Measurements from ENCODE around the gene MAP1LC3B.
A peak's percentile ranks its signal among the peaks of the same experiment; 100 is the strongest.

MAP1LC3B gene

GRCh38 chr16:87443964-87444363 lies 51.8 kb downstream of the MAP1LC3B start:
- H2AK5ac ChIP-seq (ENCODE audit: low read length, severe bottlenecking) = no peak overlapping the region
- H2BK12ac ChIP-seq (ENCODE audit: low read length in 2 of 2) = no peak overlapping the region
- no peak overlapping the region for H3K9ac ChIP-seq (ENCODE audit: low read length)

DNA sequence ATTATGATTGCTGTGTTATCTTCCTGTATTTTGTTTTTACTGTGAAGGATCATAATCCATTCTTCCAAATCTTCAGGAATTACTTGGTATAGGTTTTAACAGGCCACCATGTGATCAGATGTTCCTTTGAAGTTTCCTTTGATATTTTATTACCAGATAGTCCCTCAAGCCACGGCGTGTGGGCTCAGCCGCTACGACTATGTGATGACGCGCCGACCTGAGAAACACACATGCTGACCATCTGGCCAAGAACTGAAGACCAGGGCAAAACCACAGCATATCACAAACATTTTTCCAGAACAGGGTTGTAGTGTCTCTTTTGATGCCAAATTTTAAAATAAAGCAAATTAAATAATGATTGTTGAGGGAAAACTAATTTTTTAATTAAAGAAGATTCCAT lies 53.4 kb downstream of the MAP1LC3B start:
- H3K4me1 ChIP-seq (ENCODE audit: control insufficient read depth, insufficient read depth, low read depth, low read length) = peaks cover 6% of the 10 kb centered on the region
- H3K4me3 ChIP-seq (ENCODE audit: insufficient read depth in 1 of 2, low read depth in 1 of 2, low read length in 2 of 2) = no peak overlapping the region
- H3K27me3 ChIP-seq (ENCODE audit: control insufficient read depth in 1 of 2, insufficient read depth in 1 of 2, low read length in 2 of 2) = no peaks in the 10 kb centered on the region
- no peak overlapping the region for H3K18ac ChIP-seq (ENCODE audit: low read depth in 1 of 2, low read length in 2 of 2)
- H2AFZ ChIP-seq (ENCODE audit: low read depth, low read length) = no peak overlapping the region
- no peak overlapping the region for H4K91ac ChIP-seq (ENCODE audit: low read length)
- H2BK15ac ChIP-seq (ENCODE audit: low read depth, poor library complexity, severe bottlenecking) = no peak overlapping the region
- H3K79me1 ChIP-seq (replicated peaks; ENCODE audit: low read length, poor library complexity, severe bottlenecking) = peaks cover 34% of the 10 kb centered on the region
- H2BK5ac ChIP-seq (ENCODE audit: low read depth, low read length, poor library complexity, severe bottlenecking) = no peak overlapping the region
- H3K14ac ChIP-seq (ENCODE audit: low read length in 2 of 2) = no peak overlapping the region
- no peak overlapping the region for H3K9ac ChIP-seq (ENCODE audit: low read length)
- H2BK120ac ChIP-seq (ENCODE audit: low read depth, low read length) = no peak overlapping the region
- no peak overlapping the region for H3K27ac ChIP-seq (ENCODE audit: low read length, poor library complexity, severe bottlenecking)
- 94% methylated on average over 7 of the region's 7 CpGs for WGBS
- H2AK5ac ChIP-seq (ENCODE audit: low read length, severe bottlenecking) = no peak overlapping the region
- no peak overlapping the region for H2BK12ac ChIP-seq (ENCODE audit: low read length in 2 of 2)
- H3K23ac ChIP-seq (ENCODE audit: low read length in 2 of 2) = no peak overlapping the region
- H3K4ac ChIP-seq (ENCODE audit: low read depth in 1 of 2, low read length in 2 of 2) = no peak overlapping the region
- DNase-seq = peak; percentile 57
- peaks cover 22 to 83% of the 10 kb centered on the region in 2 experiments for H3K36me3 ChIP-seq (ENCODE audit: control insufficient read depth in 1 of 2, insufficient read depth in 2 of 2, low read depth in 1 of 2, low read length in 2 of 2)
- H3K4me2 ChIP-seq (ENCODE audit: low read length, poor library complexity, severe bottlenecking) = no peak overlapping the region
- H4K8ac ChIP-seq (ENCODE audit: low read length) = no peak overlapping the region
- no peaks in the 10 kb centered on the region for H3K9me3 ChIP-seq (ENCODE audit: control insufficient read depth, low read length)

More at GRCh38 chr16:87443964-87444363, 51.8 kb downstream of the MAP1LC3B start:
- Histone ChIP-seq H3K27me3 (ENCODE audit: control insufficient read depth in 1 of 2, insufficient read depth in 1 of 2, low read length in 2 of 2) (no peaks in the 10 kb centered on the region), H3K9me3 (ENCODE audit: control insufficient read depth, low read length) (no peaks in the 10 kb centered on the region), H3K4me1 (ENCODE audit: control insufficient read depth, insufficient read depth, low read depth, low read length) (peaks cover 10% of the 10 kb centered on the region), H4K91ac (ENCODE audit: low read length) (no peak overlapping the region), H2BK120ac (ENCODE audit: low read depth, low read length) (no peak overlapping the region), H3K18ac (ENCODE audit: low read depth in 1 of 2, low read length in 2 of 2) (no peak overlapping the region), H3K4me3 (ENCODE audit: insufficient read depth in 1 of 2, low read depth in 1 of 2, low read length in 2 of 2) (no peak overlapping the region), H3K4ac (ENCODE audit: low read depth in 1 of 2, low read length in 2 of 2) (no peak overlapping the region), H2AFZ (ENCODE audit: low read depth, low read length) (no peak overlapping the region), H3K36me3 (ENCODE audit: control insufficient read depth in 1 of 2, insufficient read depth in 2 of 2, low read depth in 1 of 2, low read length in 2 of 2) (peaks cover 15 to 74% of the 10 kb centered on the region in 2 experiments), H3K4me2 (ENCODE audit: low read length, poor library complexity, severe bottlenecking) (no peak overlapping the region), H2BK5ac (ENCODE audit: low read depth, low read length, poor library complexity, severe bottlenecking) (no peak overlapping the region), H3K79me1 (replicated peaks; ENCODE audit: low read length, poor library complexity, severe bottlenecking) (peaks cover 31% of the 10 kb centered on the region), H3K27ac (ENCODE audit: low read length, poor library complexity, severe bottlenecking) (no peak overlapping the region), H3K23ac (ENCODE audit: low read length in 2 of 2) (no peak overlapping the region), H3K14ac (ENCODE audit: low read length in 2 of 2) (no peak overlapping the region), H4K8ac (ENCODE audit: low read length) (no peak overlapping the region), H2BK15ac (ENCODE audit: low read depth, poor library complexity, severe bottlenecking) (no peak overlapping the region)
- DNase-seq = no peak
- WGBS = 100% methylated on average over 1 of the region's 3 CpGs

DNA sequence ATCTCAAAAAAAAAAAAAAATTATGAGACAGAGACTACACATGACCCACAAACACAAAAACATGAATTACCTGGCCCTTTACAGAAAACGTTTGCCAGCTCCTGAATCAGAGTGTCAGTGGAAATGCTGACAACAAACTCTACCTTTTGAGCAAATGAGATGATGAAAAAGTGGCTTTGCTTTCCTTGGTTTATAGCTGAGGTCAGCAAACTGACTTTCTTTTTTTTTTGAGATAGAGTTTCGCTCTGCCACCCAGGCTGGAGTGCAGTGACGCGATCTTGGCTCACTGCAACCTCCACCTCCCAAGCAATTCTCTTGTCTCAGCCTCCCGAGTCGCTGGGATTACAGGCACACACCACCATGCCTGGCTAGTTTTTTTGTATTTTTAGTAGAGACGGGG lies 54.3 kb downstream of the MAP1LC3B start:
- H3K9ac ChIP-seq (ENCODE audit: low read length) = no peak overlapping the region
- no peak for DNase-seq
- WGBS = 92% methylated on average over 7 of the region's 7 CpGs

DNA sequence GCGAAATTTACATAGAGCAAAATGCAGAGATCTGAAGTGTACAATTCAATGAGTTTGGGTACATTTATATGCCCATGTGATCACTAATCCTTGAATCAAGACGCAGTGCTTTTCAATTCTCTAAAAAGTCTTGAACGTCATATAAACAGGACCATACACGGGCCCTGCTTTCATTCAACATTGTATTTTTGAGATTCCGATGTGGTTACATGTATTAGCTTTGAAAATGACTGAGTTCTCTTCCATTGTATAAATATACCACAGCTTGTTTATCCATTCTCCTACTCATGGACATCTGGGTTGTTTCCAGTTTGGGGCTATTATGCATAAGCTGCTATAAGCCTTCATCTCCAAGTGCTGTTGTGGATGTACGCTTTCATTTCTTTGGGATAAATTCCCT lies 55.2 kb downstream of the MAP1LC3B start:
- H3K4me3 ChIP-seq (ENCODE audit: insufficient read depth in 1 of 2, low read depth in 1 of 2, low read length in 2 of 2) = no peak overlapping the region
- 71% methylated on average over 1 of the region's 6 CpGs for WGBS
- H4K8ac ChIP-seq (ENCODE audit: low read length) = no peak overlapping the region

More for the DNA sequence above, 54.3 kb downstream of the MAP1LC3B start:
- Histone ChIP-seq H3K4me2 (ENCODE audit: low read length, poor library complexity, severe bottlenecking) (no peak overlapping the region), H3K14ac (ENCODE audit: low read length in 2 of 2) (no peak overlapping the region), H4K8ac (ENCODE audit: low read length) (no peak overlapping the region), H2BK12ac (ENCODE audit: low read length in 2 of 2) (no peak overlapping the region), H2BK120ac (ENCODE audit: low read depth, low read length) (no peak overlapping the region), H2BK5ac (ENCODE audit: low read depth, low read length, poor library complexity, severe bottlenecking) (no peak overlapping the region), H2BK15ac (ENCODE audit: low read depth, poor library complexity, severe bottlenecking) (no peak overlapping the region), H2AK5ac (ENCODE audit: low read length, severe bottlenecking) (no peak overlapping the region), H4K91ac (ENCODE audit: low read length) (no peak overlapping the region), H2AFZ (ENCODE audit: low read depth, low read length) (no peak overlapping the region), H3K27ac (ENCODE audit: low read length, poor library complexity, severe bottlenecking) (no peak overlapping the region), H3K4me3 (ENCODE audit: insufficient read depth in 1 of 2, low read depth in 1 of 2, low read length in 2 of 2) (no peak overlapping the region), H3K18ac (ENCODE audit: low read depth in 1 of 2, low read length in 2 of 2) (peak overlapping the region in 1 of 2 experiments; percentile 39), H3K36me3 (ENCODE audit: control insufficient read depth in 1 of 2, insufficient read depth in 2 of 2, low read depth in 1 of 2, low read length in 2 of 2) (peaks cover 23 to 86% of the 10 kb centered on the region in 2 experiments), H3K9me3 (ENCODE audit: control insufficient read depth, low read length) (no peaks in the 10 kb centered on the region), H3K79me1 (replicated peaks; ENCODE audit: low read length, poor library complexity, severe bottlenecking) (peaks cover 38% of the 10 kb centered on the region), H3K4me1 (ENCODE audit: control insufficient read depth, insufficient read depth, low read depth, low read length) (peaks cover 6% of the 10 kb centered on the region), H3K23ac (ENCODE audit: low read length in 2 of 2) (no peak overlapping the region), H3K4ac (ENCODE audit: low read depth in 1 of 2, low read length in 2 of 2) (no peak overlapping the region), H3K27me3 (ENCODE audit: control insufficient read depth in 1 of 2, insufficient read depth in 1 of 2, low read length in 2 of 2) (no peaks in the 10 kb centered on the region)

More for the DNA sequence above, 55.2 kb downstream of the MAP1LC3B start:
- Histone ChIP-seq H3K9ac (ENCODE audit: low read length) (no peak overlapping the region), H2AFZ (ENCODE audit: low read depth, low read length) (no peak overlapping the region), H2BK5ac (ENCODE audit: low read depth, low read length, poor library complexity, severe bottlenecking) (no peak overlapping the region), H3K18ac (ENCODE audit: low read depth in 1 of 2, low read length in 2 of 2) (peak overlapping the region in 1 of 2 experiments; percentile 81), H3K9me3 (ENCODE audit: control insufficient read depth, low read length) (no peaks in the 10 kb centered on the region), H4K91ac (ENCODE audit: low read length) (no peak overlapping the region), H3K27ac (ENCODE audit: low read length, poor library complexity, severe bottlenecking) (no peak overlapping the region), H3K4ac (ENCODE audit: low read depth in 1 of 2, low read length in 2 of 2) (no peak overlapping the region), H2BK12ac (ENCODE audit: low read length in 2 of 2) (peak overlapping the region in 1 of 2 experiments; percentile 78), H3K36me3 (ENCODE audit: control insufficient read depth in 1 of 2, insufficient read depth in 2 of 2, low read depth in 1 of 2, low read length in 2 of 2) (peaks cover 26 to 86% of the 10 kb centered on the region in 2 experiments), H3K23ac (ENCODE audit: low read length in 2 of 2) (no peak overlapping the region), H2BK15ac (ENCODE audit: low read depth, poor library complexity, severe bottlenecking) (no peak overlapping the region), H3K79me1 (replicated peaks; ENCODE audit: low read length, poor library complexity, severe bottlenecking) (peaks cover 40% of the 10 kb centered on the region), H3K4me1 (ENCODE audit: control insufficient read depth, insufficient read depth, low read depth, low read length) (peaks cover 2% of the 10 kb centered on the region), H3K4me2 (ENCODE audit: low read length, poor library complexity, severe bottlenecking) (no peak overlapping the region), H3K27me3 (ENCODE audit: control insufficient read depth in 1 of 2, insufficient read depth in 1 of 2, low read length in 2 of 2) (no peaks in the 10 kb centered on the region), H2BK120ac (ENCODE audit: low read depth, low read length) (no peak overlapping the region), H2AK5ac (ENCODE audit: low read length, severe bottlenecking) (no peak overlapping the region), H3K14ac (ENCODE audit: low read length in 2 of 2) (no peak overlapping the region)
- DNase-seq = peak; percentile 91
